ENCODE data around the gene EN1. TPM values are rescaled to one million over a fixed set of nuclear protein-coding genes. Genes with fewer than 3 reads are reported as not detected.

EN1 gene
- total and polyA plus RNA-seq, 9 donors: not detected

DNA sequence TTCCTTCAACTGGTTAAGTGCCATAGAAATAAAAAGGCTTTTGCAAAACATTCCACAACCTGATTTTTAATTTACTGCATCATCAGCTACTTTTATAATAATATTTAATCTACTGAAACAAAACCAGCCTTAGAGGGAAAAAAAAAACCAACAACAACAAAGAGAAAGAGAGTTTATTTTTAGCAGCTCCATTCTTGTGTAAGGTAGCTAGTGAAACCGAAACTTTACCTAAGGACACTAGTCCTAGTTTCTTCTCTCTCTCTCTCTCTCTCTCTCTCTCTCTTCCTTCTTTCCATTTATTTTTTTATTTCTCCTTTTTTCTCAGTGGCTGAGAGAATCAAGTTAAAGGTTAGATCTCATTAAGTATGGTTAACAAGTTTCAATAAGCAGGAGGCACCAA is 21.4 kb downstream of the EN1 start:
- WGBS, 3 donors: 29 to 52% (median 46%) methylated on average over 1 of the region's 1 CpG
- no peak overlapping the region for H3K4me3 ChIP-seq
- TF ChIP-seq EP300 (IDR thresholded peaks at IDR 0.05): no peak
- TF ChIP-seq, protein P1, sequence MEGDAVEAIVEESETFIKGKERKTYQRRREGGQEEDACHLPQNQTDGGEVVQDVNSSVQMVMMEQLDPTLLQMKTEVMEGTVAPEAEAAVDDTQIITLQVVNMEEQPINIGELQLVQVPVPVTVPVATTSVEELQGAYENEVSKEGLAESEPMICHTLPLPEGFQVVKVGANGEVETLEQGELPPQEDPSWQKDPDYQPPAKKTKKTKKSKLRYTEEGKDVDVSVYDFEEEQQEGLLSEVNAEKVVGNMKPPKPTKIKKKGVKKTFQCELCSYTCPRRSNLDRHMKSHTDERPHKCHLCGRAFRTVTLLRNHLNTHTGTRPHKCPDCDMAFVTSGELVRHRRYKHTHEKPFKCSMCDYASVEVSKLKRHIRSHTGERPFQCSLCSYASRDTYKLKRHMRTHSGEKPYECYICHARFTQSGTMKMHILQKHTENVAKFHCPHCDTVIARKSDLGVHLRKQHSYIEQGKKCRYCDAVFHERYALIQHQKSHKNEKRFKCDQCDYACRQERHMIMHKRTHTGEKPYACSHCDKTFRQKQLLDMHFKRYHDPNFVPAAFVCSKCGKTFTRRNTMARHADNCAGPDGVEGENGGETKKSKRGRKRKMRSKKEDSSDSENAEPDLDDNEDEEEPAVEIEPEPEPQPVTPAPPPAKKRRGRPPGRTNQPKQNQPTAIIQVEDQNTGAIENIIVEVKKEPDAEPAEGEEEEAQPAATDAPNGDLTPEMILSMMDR (IDR thresholded peaks at IDR 0.05): no peak
- TF ChIP-seq POLR2A (IDR thresholded peaks at IDR 0.05): no peak
- H3K27me3 ChIP-seq: no peaks in the 10 kb centered on the region
- H3K36me3 ChIP-seq: no peaks in the 10 kb centered on the region
- no peak overlapping the region for H3K27ac ChIP-seq
- intact Hi-C loops (cut with DNase I): no loop called here
- H3K9me3 ChIP-seq: no peaks in the 10 kb centered on the region
- no peak for DNase-seq
- no peaks in the 10 kb centered on the region for H3K4me1 ChIP-seq (ENCODE audit: insufficient read depth)

DNA sequence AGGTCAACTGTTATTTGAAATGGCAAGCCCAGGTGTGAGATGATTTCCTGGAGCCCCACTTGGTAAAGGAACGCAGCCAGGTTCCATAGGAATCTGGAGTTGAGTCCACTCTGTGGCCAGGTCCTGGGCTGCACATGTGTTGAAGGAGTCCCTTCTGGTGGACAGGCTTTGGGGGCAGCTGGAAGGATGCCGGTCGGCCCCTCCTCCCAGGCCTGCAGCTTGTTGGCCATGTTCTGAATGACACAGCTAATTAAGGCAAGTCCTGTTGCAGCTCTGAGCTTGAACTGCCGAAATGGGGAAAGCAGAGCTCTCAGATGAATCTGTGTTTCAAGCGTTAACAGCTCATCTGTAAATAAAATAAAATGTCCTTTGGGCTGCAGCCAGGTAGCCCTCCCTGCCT is 23.8 kb downstream of the EN1 start:
- 47 to 57% (median 57%) methylated on average over 5 of the region's 5 CpGs for WGBS, 3 donors
- no peak overlapping the region for H3K27ac ChIP-seq
- no peaks in the 10 kb centered on the region for H3K27me3 ChIP-seq
- no peak for DNase-seq
- H3K4me1 ChIP-seq (ENCODE audit: insufficient read depth): no peaks in the 10 kb centered on the region
- no peaks in the 10 kb centered on the region for H3K36me3 ChIP-seq
- no peak overlapping the region for H3K4me3 ChIP-seq
- H3K9me3 ChIP-seq: no peaks in the 10 kb centered on the region
- TF ChIP-seq, protein P1 (IDR thresholded peaks at IDR 0.05): no peak
- TF ChIP-seq EP300 (IDR thresholded peaks at IDR 0.05) (no peak), POLR2A (IDR thresholded peaks at IDR 0.05) (no peak)
- intact Hi-C loops (cut with DNase I): no loop called here

DNA sequence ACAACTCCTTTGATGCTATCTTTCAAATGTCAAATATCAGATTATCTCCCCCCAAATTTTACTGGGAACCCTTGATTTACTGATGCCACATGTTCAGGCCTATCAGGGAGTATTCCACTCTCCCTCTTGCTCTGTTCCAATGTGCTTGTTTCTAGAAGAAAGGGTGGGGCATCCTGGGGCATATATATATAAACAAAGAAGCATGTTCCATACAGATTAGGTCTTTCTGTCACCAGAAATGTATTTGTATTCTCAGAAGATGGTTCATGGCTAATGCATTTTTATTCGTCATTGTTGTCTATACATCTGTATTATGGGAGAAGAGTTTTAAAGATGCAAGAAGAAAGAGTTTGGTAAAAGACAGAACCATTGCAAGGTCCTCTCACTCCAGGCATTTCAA is 24.9 kb downstream of the EN1 start:
- Histone ChIP-seq H3K36me3 (no peaks in the 10 kb centered on the region), H3K4me3 (no peak overlapping the region), H3K27me3 (no peaks in the 10 kb centered on the region), H3K9me3 (no peaks in the 10 kb centered on the region), H3K27ac (no peak overlapping the region), H3K4me1 (ENCODE audit: insufficient read depth) (no peaks in the 10 kb centered on the region)
- TF ChIP-seq, protein P1 (IDR thresholded peaks at IDR 0.05): no peak
- TF ChIP-seq POLR2A (IDR thresholded peaks at IDR 0.05) (no peak), EP300 (IDR thresholded peaks at IDR 0.05) (no peak)
- DNase-seq: no peak
- WGBS, 3 donors: 48 to 94% (median 81%) methylated on average over 1 of the region's 1 CpG
- intact Hi-C loops (cut with DNase I): no loop called here

DNA sequence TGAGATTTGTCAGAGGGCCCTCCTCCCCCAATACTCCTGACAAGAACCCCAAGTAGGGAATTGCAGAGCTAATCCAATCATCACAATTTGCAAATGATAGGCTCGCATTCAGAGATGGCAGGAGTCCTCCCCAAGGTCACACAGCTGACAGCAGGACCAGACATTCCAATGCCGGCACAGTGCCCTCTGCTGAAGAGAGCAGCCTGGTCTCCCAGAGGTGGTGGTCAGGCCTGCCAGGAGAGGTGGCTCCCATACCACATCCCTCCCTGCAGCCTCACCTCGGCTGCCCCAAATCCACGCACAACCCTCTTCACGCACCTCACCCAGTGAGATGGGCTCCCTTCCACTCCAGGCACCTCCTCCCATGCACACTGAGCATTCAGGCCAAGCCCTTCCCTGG is 25.4 kb downstream of the EN1 start:
- no peaks in the 10 kb centered on the region for H3K27me3 ChIP-seq
- intact Hi-C loops (cut with DNase I): no loop called here
- no peak for DNase-seq

More for the DNA sequence above, 25.4 kb downstream of the EN1 start:
- no peaks in the 10 kb centered on the region for H3K9me3 ChIP-seq
- TF ChIP-seq EP300 (IDR thresholded peaks at IDR 0.05): no peak
- no peak for TF ChIP-seq POLR2A (IDR thresholded peaks at IDR 0.05)
- TF ChIP-seq, protein P1 (IDR thresholded peaks at IDR 0.05): no peak
- no peaks in the 10 kb centered on the region for H3K36me3 ChIP-seq
- no peak overlapping the region for H3K4me3 ChIP-seq
- H3K27ac ChIP-seq: no peak overlapping the region
- 46 to 64% (median 51%) methylated on average over 5 of the region's 5 CpGs for WGBS, 3 donors
- H3K4me1 ChIP-seq (ENCODE audit: insufficient read depth): no peaks in the 10 kb centered on the region
